ENCODE data around the gene NAE1.

The NAE1 gene

DNA sequence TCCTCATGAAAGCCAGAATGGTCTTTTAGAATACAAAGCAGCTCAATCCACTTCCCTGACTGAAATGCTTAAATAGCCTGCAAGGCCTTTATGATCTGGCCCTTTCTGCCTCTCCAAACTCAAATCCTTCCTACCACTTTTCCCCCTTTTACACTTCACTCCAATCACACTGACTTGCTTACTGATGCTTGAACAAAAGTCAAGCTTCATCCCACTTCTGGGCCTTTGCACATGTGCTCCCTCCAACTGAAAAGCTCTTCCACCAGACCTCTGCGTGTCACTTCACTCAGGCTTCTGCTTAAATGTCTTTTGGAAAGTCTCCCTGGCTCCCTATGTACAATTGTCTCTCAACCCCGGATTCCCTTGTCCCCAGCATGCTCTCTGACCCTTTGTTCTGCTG is 16.0 kb downstream of the NAE1 start:
- Histone ChIP-seq H3K36me3 (ENCODE audit: insufficient read depth, low read length) (peaks cover 73% of the 10 kb centered on the region; the same call in 1 of the 2 replicates), H3K79me2 (ENCODE audit: insufficient read depth, low read length) (no peaks in the 10 kb centered on the region), H3K9me3 (ENCODE audit: insufficient read depth, low read depth, low read length) (no peaks in the 10 kb centered on the region), H4K20me1 (ENCODE audit: insufficient read depth, low read length, poor library complexity, severe bottlenecking) (peaks cover 3% of the 10 kb centered on the region), H2AFZ (ENCODE audit: low read length) (no peak overlapping the region), H3K4me3 (ENCODE audit: low read length, poor library complexity, severe bottlenecking) (no peak overlapping the region), H3K27me3 (ENCODE audit: insufficient read depth, low read length, poor library complexity, severe bottlenecking) (no peaks in the 10 kb centered on the region), H3K9ac (ENCODE audit: low read depth, low read length, poor library complexity, severe bottlenecking) (no peak overlapping the region), H3K9me2 (replicated peaks; ENCODE audit: low read depth, low read length) (no peaks in the 10 kb centered on the region), H3K4me2 (ENCODE audit: low read depth, low read length, poor library complexity, severe bottlenecking) (no peak overlapping the region), H3F3A (ENCODE audit: low read depth) (no peaks in the 10 kb centered on the region), H3K4me1 (ENCODE audit: insufficient read depth, low read length, poor library complexity, severe bottlenecking) (no peaks in the 10 kb centered on the region)
- no peak for TF ChIP-seq EZH2phosphoT487 (IDR thresholded peaks at IDR 0.05; ENCODE audit: borderline replicate concordance)
- TF ChIP-seq, protein P1, sequence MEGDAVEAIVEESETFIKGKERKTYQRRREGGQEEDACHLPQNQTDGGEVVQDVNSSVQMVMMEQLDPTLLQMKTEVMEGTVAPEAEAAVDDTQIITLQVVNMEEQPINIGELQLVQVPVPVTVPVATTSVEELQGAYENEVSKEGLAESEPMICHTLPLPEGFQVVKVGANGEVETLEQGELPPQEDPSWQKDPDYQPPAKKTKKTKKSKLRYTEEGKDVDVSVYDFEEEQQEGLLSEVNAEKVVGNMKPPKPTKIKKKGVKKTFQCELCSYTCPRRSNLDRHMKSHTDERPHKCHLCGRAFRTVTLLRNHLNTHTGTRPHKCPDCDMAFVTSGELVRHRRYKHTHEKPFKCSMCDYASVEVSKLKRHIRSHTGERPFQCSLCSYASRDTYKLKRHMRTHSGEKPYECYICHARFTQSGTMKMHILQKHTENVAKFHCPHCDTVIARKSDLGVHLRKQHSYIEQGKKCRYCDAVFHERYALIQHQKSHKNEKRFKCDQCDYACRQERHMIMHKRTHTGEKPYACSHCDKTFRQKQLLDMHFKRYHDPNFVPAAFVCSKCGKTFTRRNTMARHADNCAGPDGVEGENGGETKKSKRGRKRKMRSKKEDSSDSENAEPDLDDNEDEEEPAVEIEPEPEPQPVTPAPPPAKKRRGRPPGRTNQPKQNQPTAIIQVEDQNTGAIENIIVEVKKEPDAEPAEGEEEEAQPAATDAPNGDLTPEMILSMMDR (conservative IDR thresholded peaks at IDR 0.05; ENCODE audit: low read length) = no peak

DNA sequence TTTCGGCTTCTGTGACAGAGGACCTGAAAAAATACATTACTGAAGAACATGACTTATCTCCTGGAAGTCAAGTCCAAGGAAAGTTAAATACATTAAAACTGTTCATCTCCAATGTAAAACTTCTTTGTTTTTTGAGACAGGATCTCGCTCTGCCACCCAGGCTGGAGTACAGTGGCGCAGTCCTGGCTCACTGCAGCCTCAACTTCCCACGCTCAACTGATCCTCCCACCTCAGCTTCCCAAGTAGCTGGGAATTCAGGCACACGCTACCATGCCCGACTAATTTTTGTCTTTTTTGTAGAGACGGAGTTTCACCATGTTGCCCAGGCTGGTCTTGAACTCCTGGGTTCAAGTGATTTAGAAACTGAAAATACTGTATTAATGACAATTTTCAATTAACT is 19.7 kb downstream of the NAE1 start:
- no peak overlapping the region for H3K4me2 ChIP-seq (ENCODE audit: low read depth, low read length, poor library complexity, severe bottlenecking)
- H2AFZ ChIP-seq (ENCODE audit: low read length) = no peak overlapping the region
- H3K36me3 ChIP-seq (ENCODE audit: insufficient read depth, low read length) = peaks cover 64% of the 10 kb centered on the region
- H3F3A ChIP-seq (ENCODE audit: low read depth) = no peaks in the 10 kb centered on the region
- H3K9me2 ChIP-seq (replicated peaks; ENCODE audit: low read depth, low read length) = no peaks in the 10 kb centered on the region
- no peaks in the 10 kb centered on the region for H3K4me1 ChIP-seq (ENCODE audit: insufficient read depth, low read length, poor library complexity, severe bottlenecking)
- no peaks in the 10 kb centered on the region for H4K20me1 ChIP-seq (ENCODE audit: insufficient read depth, low read length, poor library complexity, severe bottlenecking)
- H3K4me3 ChIP-seq (ENCODE audit: low read length, poor library complexity, severe bottlenecking) = no peak overlapping the region
- H3K27me3 ChIP-seq (ENCODE audit: insufficient read depth, low read length, poor library complexity, severe bottlenecking) = no peaks in the 10 kb centered on the region
- TF ChIP-seq, protein P1 (conservative IDR thresholded peaks at IDR 0.05; ENCODE audit: low read length) = no peak
- TF ChIP-seq EZH2phosphoT487 (IDR thresholded peaks at IDR 0.05; ENCODE audit: borderline replicate concordance) = no peak
- H3K9me3 ChIP-seq (ENCODE audit: insufficient read depth, low read depth, low read length) = no peaks in the 10 kb centered on the region
- H3K9ac ChIP-seq (ENCODE audit: low read depth, low read length, poor library complexity, severe bottlenecking) = no peak overlapping the region
- H3K79me2 ChIP-seq (ENCODE audit: insufficient read depth, low read length) = no peaks in the 10 kb centered on the region

DNA sequence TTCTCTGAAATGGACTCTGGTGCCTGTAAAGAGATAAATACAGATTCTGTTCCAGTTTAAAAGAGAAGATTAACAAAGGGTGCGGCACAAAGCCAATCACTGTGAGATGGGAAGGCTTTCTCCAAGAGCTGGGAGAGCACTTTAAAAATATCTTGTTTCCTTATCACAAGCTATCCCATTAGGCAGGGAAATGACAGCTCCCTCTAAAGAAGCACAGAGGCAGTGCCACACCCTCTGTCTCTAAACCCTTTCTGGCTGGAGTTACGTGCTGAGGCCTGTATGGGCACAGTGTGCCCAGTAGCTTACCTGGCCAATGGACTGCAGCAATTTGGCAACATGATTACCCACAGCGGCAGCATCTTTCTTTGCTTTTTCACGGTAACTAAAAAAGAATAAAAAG is 20.4 kb downstream of the NAE1 start:
- Histone ChIP-seq H4K20me1 (ENCODE audit: insufficient read depth, low read length, poor library complexity, severe bottlenecking) (no peaks in the 10 kb centered on the region), H3K4me1 (ENCODE audit: insufficient read depth, low read length, poor library complexity, severe bottlenecking) (no peaks in the 10 kb centered on the region), H3K79me2 (ENCODE audit: insufficient read depth, low read length) (no peaks in the 10 kb centered on the region), H3K9me2 (replicated peaks; ENCODE audit: low read depth, low read length) (no peaks in the 10 kb centered on the region), H3K4me3 (ENCODE audit: low read length, poor library complexity, severe bottlenecking) (no peak overlapping the region), H3K9ac (ENCODE audit: low read depth, low read length, poor library complexity, severe bottlenecking) (no peak overlapping the region), H3K36me3 (ENCODE audit: insufficient read depth, low read length) (peaks cover 65% of the 10 kb centered on the region), H3K27me3 (ENCODE audit: insufficient read depth, low read length, poor library complexity, severe bottlenecking) (no peaks in the 10 kb centered on the region), H3K4me2 (ENCODE audit: low read depth, low read length, poor library complexity, severe bottlenecking) (no peak overlapping the region), H2AFZ (ENCODE audit: low read length) (no peak overlapping the region), H3F3A (ENCODE audit: low read depth) (no peaks in the 10 kb centered on the region), H3K9me3 (ENCODE audit: insufficient read depth, low read depth, low read length) (no peaks in the 10 kb centered on the region)
- TF ChIP-seq, protein P1 (conservative IDR thresholded peaks at IDR 0.05; ENCODE audit: low read length) = no peak
- no peak for TF ChIP-seq EZH2phosphoT487 (IDR thresholded peaks at IDR 0.05; ENCODE audit: borderline replicate concordance)
